HG02610 (cell line): Measurements from ENCODE around the gene GARNL3.

Source experiments
- ATAC-seq: cut with Tn5 transposase; IDR thresholded peaks from one replicate; pipeline ENCODE4 v1.9.1; 2021; ENCODE audit warnings: mild to moderate bottlenecking, moderate library complexity; ENCODE audit not compliant: unreplicated experiment

Gene GARNL3, protein sequence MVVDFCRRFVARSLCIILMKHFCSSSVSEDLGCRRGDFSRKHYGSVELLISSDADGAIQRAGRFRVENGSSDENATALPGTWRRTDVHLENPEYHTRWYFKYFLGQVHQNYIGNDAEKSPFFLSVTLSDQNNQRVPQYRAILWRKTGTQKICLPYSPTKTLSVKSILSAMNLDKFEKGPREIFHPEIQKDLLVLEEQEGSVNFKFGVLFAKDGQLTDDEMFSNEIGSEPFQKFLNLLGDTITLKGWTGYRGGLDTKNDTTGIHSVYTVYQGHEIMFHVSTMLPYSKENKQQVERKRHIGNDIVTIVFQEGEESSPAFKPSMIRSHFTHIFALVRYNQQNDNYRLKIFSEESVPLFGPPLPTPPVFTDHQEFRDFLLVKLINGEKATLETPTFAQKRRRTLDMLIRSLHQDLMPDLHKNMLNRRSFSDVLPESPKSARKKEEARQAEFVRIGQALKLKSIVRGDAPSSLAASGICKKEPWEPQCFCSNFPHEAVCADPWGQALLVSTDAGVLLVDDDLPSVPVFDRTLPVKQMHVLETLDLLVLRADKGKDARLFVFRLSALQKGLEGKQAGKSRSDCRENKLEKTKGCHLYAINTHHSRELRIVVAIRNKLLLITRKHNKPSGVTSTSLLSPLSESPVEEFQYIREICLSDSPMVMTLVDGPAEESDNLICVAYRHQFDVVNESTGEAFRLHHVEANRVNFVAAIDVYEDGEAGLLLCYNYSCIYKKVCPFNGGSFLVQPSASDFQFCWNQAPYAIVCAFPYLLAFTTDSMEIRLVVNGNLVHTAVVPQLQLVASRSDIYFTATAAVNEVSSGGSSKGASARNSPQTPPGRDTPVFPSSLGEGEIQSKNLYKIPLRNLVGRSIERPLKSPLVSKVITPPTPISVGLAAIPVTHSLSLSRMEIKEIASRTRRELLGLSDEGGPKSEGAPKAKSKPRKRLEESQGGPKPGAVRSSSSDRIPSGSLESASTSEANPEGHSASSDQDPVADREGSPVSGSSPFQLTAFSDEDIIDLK

DNA sequence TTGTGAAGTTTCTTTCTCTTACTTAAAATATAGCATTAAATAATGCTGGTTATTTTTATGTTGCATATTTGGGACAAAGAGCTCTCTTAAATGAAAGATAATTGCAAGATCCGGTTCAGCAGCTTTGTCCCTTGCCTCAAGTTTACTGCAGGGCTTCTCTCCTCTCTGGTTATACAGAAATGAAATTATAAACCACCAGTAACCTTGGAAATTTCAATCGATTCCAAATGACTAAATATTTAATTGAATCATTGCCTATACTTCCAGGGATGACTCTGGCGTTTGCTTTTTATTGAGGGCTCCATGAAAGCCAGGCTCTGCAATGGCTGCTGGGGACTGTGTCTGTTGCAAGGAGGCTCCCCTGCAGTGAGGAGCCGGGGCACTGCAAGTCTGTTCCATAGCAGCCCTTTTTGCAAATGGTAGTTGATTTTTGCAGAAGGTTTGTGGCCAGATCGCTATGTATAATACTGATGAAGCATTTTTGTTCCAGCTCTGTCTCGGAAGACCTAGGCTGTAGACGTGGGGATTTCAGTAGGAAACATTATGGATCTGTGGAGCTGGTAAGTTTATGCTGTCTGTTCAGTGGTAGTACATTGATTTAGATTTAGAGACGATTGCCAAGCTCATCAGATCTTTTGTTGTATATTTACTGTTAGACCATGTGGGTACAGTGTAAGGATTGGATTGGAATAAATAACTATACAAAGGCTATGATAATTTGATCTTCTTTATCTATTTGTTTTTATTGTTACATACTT lies at the start of gene GARNL3:
GARNL3 (plus strand) TSS at position 313 of the 758 bp plus-strand sequence; CDS start at position 417, 104 bp downstream.
- ATAC-seq = no peak

DNA sequence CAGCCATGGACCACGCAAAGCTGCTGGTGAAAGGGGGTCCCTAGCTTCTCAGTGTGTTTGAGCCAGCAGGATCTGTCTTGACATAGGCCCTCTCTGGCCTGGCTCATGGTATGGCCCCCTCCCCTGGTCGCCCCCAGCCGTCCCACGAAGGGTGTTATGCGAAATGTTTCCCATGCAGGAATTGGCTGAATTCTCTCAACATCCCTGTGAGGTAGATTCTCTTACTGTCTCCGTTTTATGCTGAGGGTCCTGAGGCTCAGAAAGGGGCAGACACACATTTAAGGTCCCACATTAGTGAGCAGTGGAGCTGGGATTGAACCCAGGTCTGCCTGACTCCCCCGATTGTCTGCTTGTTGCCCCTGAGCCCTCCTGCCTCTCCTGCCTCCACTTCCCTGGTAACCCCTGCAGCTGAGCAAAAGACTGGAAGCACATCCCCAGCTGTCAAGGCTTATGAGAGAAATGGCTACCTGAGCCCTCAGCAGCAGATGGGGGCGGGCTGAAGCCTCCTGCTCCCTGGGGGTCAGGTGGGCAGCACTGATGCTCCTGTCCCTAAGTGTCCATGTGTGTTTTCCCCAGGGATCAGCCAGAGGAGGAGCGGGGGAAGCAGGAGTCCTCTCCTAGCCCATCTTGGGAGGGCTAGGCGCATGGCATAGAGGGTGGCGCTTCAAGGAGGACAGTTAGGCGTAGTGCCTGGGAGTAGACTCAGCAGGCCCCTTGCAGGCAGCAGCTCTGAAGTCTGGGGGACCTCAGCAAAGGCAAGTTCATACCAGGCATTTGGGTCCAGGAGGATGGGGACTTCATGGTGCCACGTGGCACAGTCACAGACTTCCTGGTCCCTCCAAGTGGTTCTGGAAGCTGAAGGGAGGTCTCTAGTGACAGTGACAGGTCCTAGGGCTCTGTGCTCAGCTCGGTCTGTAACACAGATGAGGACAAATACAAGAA lies 49.0 kb upstream of the GARNL3 start:
- ATAC-seq = no peak

DNA sequence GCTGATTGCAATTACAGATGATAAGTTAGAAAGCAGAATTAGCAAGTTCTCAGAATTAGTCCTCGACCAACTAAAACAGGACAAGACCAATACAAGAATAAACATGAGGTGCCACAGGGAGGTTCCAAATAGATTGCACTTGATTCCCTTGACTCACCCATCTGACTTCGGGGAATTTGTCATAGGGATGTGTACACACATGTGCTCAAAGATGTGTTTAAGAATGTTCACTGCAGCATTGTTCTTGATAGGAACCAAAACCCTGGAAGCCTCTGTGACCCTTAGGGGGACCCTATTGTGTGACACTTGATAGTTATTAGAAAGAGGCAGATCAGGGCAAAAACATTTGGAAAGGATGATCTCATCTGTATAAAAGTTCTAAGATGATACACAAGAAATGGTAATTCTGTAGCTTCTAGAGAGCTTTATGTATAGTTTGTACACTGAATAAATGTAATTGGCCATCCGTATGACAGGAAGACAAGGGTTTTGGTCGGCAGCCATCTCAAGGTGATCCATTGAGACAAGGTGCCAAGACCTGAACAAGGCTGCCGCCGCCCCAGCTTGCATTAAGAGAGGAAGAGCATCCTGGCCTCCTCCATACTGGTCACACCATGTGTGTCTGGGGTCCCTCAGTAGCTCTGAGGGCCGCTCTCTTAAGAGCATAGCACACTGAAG lies 48.2 kb upstream of the GARNL3 start:
- ATAC-seq = no peak

DNA sequence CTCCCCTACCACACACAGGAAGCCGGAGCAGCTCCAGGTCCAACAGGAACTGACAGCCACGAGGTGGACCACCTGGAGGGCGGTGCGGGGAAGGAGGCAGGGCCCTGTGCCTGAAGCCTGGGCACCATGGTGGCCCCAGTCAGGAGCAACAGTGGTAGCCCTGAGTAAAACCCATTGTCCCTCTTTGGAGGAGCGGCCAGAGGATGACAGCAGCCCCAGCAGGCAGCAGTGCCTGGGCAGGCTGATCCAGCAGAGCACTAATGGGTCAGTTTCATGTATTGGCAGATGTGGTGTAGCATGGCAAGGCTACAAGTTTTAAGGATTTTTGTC lies 47.7 kb upstream of the GARNL3 start:
- no peak for ATAC-seq

DNA sequence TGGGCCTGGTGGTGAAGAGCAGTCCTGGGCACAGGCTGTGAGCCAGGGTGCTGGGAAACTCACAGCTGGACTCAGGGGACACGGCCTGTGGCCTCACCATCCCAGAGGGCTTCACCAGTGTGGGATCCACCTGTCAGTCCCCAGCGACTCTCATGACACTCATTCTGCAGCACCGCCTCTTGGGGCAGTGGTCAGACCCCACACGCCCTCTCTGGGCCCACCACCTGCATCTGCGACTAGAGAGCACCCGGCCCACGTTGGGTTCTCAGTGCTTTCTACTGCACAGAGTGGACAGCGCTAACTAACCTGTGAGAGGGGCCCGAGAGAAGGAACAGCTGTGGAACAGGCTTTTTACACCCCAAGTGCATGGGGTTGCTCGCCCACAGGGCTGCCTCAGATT lies 45.8 kb upstream of the GARNL3 start:
- no peak for ATAC-seq

DNA sequence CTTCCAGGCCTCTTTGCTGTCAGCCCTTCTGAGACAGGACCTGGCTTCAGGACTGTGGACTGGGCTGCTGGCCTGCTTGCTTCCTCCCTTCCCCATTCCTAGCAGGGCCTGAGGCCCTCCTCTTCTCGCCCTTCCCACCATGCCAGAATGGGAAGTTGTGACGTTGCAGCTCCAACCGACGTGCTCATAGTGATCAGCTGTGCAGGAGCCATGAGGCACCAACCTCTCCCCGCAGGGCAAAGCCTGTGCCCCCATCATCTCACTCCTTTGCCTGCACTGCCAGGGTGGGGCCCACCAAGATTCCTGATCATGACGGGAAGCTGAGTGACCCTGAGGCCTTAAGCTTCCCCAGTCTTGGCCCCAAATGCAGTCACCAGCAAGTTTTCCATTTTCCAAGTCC lies 45.1 kb upstream of the GARNL3 start:
- no peak for ATAC-seq

DNA sequence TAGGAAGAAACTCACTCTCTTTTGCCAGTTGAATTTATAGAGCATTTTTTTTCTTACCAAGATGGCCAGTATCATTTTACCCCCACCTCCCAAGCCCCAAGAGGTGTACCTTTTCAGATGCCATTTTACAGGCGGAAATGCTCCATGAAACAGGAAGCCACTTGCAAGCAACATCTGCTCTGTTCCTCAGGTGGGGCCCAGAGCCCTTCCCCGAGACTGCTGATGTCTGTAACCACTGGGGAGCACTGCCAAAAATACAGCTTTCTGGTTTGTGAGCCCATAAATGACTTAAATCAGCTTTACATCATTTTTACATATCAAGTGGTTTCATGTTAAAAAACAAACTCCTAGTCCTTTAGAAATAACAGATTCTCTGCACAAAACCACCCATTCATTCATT lies 42.9 kb upstream of the GARNL3 start:
- no peak for ATAC-seq

DNA sequence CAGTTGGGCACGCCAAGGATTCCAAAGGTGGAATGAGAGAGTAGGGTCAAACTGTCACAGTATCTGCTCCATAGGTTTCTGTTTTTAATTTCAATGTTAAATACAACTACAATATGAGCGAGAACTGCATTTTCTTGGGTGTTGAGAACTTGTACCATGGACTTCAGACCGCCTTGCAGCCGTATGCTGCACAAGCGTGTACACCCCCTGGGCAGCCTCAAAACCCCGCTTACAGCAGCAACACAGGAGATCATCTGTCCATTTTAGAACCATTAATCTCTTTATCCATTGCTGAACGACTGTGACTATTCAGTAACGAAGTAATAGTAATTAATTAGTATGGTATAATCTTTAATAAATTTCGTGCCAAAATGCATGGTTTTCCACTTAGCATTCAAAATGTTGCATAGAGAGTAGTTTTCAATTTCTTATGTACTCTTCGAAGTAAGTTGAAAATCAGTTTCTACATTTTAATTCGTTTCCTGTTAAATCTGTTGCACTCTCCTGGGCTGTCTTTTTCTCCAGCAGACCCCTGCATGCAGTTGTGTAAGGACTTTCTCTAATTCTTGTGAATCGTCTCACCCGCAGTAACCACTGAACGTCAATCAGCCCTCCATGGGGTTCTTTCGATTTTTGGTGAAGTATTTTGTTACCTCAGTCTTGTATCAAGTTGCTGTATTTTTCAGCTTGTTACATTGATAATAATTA lies 42.0 kb upstream of the GARNL3 start:
- ATAC-seq = no peak

DNA sequence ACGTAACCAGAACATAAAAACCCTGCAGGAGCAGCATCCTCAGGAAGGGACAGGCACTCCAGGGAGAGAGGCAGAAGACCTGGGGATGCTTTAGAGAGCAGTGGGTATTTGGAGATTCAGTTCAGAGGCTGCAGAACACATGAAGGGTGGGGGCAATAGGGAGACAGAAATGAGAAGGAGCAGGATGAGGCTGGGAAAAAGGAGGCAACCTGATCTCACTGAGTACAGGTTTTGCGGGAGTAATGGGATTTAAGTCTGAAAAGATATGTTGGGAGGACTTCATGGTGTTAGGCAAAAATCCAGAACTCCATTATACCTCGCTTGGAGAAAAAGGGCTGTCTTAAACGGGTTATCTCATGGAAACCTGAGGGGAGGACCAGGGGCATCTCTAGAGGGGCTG lies 41.3 kb upstream of the GARNL3 start:
- no peak for ATAC-seq

DNA sequence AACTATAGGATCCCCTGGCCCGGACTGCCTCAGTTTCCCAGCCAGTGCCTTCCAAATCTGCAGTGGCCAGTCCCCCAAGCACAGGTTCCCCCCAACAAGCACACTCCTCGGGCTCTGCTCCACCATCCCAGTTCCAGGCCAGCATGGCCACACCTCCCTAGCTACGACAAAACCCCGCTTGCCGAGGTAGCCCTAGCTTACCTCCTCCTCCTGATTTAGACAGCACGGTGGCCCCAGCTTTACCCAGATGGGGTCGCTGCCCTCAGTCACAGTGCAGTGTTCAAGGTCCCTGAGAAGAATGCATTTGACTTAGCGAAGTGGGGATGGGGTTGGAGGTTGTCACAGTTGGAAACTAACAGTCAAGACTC lies 40.8 kb upstream of the GARNL3 start:
- ATAC-seq = no peak

DNA sequence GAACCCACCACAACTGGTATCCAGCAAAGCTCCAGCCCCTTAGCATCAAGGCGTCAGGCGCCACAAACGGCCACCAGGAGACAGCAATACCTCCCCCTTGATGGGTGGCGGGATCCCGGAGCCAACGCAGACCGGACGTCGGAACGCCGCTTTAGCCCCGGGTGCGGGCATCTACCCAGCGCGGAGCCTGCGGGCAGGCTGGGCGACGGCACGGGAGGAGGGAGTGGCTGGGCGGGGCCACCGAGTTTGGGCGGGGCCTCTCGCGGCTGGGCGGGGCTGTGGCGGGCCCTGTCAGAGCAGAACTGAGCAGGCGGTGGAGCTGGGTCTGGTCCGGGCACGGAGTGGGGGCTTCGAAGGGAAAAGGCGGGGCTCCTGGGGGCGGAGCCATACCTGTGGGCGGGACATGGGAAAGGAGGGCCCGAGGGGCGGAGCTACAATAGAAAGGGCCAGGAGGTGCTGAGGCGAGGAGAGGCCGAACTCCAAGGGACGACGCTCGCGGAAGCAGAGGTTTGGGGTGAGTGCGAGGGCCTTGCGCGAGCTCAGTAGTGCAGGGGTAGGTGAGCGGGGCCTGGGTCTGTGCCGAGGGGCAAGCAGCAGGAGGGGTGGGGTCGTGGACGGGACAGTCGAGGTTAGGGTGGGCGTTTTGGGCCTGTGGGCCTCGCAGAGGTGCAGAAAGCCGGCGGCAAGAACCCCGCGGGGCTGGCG lies 40.2 kb upstream of the GARNL3 start:
- ATAC-seq = peak; percentile 64

DNA sequence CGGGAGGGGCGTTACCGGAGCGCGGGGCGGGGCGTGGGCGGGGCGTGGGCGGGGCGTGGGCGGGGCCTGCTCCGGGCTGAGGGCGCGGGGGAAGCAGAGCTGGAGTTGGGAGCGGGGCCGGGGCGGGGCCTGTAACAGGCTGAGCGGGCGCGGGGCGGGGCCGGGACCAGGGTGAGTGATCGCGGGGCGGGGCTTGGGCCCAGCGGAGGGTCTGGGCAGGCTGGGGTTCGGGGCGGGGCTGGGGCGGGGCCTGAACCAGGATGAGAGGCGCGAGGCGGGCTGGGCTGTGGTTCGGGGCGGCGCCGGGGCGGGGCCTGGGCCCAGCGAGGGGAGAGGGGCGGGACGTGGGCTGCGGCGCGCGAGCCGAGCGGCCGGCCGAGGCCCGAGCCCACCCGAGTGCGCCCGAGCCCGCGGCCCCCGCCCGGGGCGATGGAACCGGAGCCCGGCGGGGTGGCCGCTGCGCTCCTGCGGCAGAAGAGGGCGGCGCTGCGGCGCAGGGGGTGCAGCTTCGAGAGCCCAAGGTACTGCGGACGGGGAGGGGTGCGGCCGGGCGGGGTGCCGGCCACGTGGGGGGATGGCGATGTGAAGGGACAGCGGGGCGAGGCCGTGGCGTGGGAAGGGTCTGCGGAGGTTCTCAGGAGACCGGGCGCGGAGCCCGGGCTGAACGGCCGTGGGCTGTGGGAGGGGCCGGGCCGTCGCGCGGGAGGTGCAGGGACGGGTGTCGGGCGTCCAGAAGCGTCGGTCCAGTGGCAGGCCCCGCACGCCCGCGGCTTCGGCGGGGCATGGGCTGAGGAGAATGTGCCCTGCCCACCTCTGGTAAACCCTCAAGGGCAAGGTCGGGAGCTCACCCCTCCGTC lies 39.5 kb upstream of the GARNL3 start:
- peak; percentile 60 for ATAC-seq

DNA sequence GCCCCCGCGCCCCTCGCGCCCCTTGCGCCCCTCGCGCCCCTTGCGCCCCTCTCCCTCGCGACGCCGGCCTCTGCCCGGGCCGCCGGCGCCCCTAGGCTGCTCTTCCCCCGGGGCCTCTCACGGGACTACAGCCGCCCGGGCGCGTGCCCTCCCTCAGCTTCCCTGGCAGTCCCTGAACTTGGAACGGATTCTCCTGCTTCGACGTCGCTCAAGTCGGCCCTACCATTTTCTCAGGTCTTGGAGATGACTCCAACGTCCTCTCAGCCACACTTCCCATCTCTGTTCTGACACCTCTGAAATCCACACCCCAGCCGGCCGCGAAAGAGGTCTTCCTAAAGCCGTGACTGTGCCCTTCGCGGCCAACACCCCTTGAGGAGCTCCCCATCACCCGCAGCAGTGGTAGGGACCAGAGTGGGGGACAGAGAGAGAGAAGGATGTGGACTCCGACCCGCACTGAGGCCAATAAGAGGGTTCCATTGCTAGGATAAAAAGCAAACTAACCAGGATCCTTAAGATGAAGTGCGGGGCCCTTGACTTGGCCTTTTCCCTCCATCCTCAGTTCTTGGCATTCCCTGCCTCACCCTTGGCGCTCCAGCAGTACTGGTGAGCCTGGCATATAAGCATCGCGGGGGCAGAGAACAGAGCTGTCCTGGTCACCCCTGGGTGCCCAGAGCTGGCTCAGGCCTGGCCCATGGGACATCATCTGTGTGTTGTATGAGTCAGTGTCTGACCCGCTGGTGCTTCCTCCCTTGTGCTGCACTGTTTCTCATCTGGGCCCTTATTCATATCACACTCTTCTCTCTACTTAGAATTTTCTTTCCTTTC lies 38.6 kb upstream of the GARNL3 start:
- no peak for ATAC-seq

DNA sequence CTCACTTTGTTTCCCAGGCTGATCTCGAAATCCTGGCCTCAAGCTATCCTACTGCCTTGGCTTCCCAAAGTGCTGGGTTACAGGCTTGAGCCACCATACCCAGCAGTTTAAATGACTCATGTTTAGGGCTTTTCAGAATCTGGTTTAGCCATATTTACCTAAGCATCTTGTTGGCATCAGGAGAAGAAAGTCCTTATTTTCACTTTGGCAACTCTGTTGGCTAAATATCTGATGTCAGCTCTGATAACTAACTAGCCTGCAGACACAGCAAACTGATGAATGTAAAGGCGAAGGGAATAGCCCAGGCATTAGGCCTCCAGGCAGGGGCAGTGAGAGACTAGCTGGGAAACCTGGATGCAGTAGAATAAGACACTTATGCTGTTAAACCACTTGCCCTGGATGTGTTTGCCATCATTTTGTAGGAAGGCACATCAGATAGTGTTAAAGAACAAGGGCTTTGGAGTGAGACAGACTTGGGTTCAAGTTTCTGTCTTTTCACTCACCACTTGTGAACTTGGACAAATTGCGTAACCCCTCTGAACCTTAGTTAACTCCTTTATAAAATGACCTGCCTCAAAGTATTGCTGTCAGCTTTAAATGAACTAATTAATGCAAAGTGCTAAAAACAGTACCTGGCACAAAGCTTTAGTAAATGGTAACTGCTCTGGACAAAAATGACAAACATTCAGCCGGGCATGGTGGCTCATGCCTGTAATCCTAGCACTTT lies 34.7 kb upstream of the GARNL3 start:
- no peak for ATAC-seq

DNA sequence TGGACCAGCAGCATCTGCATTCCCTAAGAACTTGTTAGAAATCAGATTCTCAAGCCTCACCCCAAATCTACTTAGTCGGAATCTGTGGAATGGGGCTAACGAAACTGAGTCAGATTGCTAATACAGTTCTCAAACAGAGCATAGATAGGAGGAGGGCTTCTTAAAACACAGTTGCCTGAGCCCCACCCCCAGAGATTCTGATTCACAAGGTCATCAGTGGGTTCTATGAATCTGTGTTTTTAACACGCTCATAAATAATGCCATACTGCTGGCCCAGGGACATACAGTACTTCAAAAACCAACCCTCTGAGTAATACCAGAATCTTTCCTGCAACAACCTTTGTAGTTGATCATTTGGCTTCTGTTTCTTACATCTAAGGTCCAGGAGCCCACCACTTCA lies 32.9 kb upstream of the GARNL3 start:
- no peak for ATAC-seq
